Activated T-helper 1 cell treated with anti-CD3 and anti-CD28 coated beads, Interleukin-2, amount 50 U/mL, for 16 hours (primary cell): Measurements from ENCODE around the gene RXFP4.
"Not testable (repeated sequence)": the region's sequence is repeated elsewhere in the genome, so short reads cannot be mapped to it uniquely, and the experiment has no call there.

Source experiments
- DNase-seq, 2 donors: peaks; one replicate each; pipeline ENCODE4 v3.0.0-alpha.2; 2020; ENCODE audit warnings: low read depth in 1 of 2, low spot score in 1 of 2

RXFP4 gene

GRCh38 chr1:155977690-155978324 lies 36.4 kb downstream of the RXFP4 start:
- DNase-seq = peak in 1 of 2 donors; percentile 51

GRCh38 chr1:155978325-155978972 lies 37.0 kb downstream of the RXFP4 start, which contains the start of gene ARHGEF2:
Gene ARHGEF2 (minus strand): TSS chr1:155978547. CDS start chr1:155978427, 120 bp downstream.
- peak; percentile 44 to 66 for DNase-seq

GRCh38 chr1:155978973-155979429 lies 37.6 kb downstream of the RXFP4 start:
- no peak for DNase-seq

GRCh38 chr1:155979597-155980343 lies 38.3 kb downstream of the RXFP4 start:
- DNase-seq = no peak

- DNase-seq = no peak
Observed at GRCh38 chr1:155981266-155982088, 40.0 kb downstream of the RXFP4 start.

- DNase-seq = no peak
Observed at GRCh38 chr1:155982106-155982505, 40.7 kb downstream of the RXFP4 start.

- no peak for DNase-seq
Observed at GRCh38 chr1:155983191-155984024, 42.0 kb downstream of the RXFP4 start.

- DNase-seq = no peak
Observed at GRCh38 chr1:155984341-155984740, 42.9 kb downstream of the RXFP4 start.

- not testable (repeated sequence) for DNase-seq
Observed at GRCh38 chr1:155984903-155985645, 43.6 kb downstream of the RXFP4 start.

GRCh38 chr1:155989242-155990004 lies 48.0 kb downstream of the RXFP4 start:
- DNase-seq = peak; percentile 55 to 62

- DNase-seq = no peak
Observed at GRCh38 chr1:155990005-155990739, 48.7 kb downstream of the RXFP4 start.
